MG63 (cell line): ENCODE data around the gene GPR62. TPM values are rescaled to one million over a fixed set of nuclear protein-coding genes. Genes with fewer than 3 reads are reported as not detected.
A peak's percentile ranks its signal among the peaks of the same experiment; 100 is the strongest.
"Not testable (repeated sequence)": the region's sequence is repeated elsewhere in the genome, so short reads cannot be mapped to it uniquely, and the experiment has no call there.

ENCODE experiments used
- DNase-seq: peaks from one replicate; pipeline ENCODE4 v3.0.0-alpha.2; 2020
- H3K27me3 ChIP-seq: fragments of 250-450 bp; sonication (Bioruptor Pico); 2 replicates; pipeline ENCODE4 v1.5.1; 2020; ENCODE audit warnings: mild to moderate bottlenecking, moderate library complexity
- H3K36me3 ChIP-seq: fragments of 250-450 bp; sonication (Bioruptor Pico); 2 replicates; pipeline ENCODE4 v1.5.1; 2020; ENCODE audit warnings: mild to moderate bottlenecking, moderate library complexity
- H3K4me3 ChIP-seq: fragments of 250-450 bp; sonication (Bioruptor Pico); 2 replicates; pipeline ENCODE4 v1.5.1; 2020; ENCODE audit warnings: mild to moderate bottlenecking, moderate library complexity
- H3K9me3 ChIP-seq: fragments of 250-450 bp; sonication (Bioruptor Pico); 2 replicates; pipeline ENCODE4 v1.5.1; 2020; ENCODE audit warnings: mild to moderate bottlenecking, moderate library complexity
- total RNA-seq: library from RNA; depleted of rRNA; stranded (reverse); fragments of >200 nt; shearing (Covaris generic); gene quantifications from 2 replicates; pipeline ENCODE4 v1.2.3, GENCODE V29; 2014; ENCODE audit warnings: low replicate concordance

GPR62 gene
- total RNA-seq, 1 experiment from 2014 or later, result not detected

DNA sequence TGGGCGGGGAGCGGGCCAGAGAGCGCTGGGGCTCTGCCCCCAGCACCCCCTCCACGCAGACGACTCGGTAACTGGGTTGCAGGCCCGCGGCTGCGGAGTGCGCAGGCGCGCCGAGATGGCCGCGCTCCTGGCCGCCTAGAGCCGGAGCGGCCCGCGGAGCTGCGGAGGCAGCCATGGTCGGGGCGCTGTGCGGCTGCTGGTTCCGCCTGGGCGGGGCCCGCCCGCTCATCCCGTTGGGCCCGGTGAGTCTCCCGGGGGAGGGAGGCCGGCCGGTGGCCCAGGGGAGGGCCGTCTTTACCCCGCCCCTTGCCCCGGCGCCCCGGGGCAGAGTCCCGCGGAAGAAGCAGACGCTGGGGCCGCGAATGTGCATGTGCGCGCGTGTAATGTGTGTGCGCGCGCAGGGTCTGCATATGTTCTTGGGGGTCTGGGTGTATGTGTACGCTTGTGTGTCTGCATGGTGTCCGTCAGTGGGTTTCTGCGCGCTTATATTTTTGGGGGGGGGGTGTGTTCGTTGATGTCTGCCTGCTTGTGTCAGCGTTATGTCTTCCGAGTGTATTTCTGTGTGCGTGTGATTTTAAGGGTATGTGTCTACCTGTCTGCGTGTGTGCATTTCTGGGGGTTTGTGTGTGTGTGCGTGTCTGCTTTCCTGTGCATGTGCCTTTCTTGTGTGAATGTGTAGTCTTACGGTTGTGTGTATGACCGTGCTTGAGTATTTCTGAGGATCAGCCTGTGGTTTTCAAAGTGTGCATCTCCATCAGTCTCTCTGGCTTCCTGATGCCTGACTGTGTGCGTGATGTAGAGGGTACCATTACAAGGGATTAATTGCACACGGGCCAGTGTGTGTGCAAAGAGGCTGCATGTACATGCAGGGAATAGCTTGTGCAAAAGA lies 20.0 kb downstream of the GPR62 start, which contains the start of gene ABHD14A:
Gene ABHD14A (plus strand): TSS at position 102 of the 889 bp plus-strand sequence. CDS start 72 bp downstream, at position 174.
- no peaks in the 10 kb centered on the region for H3K9me3 ChIP-seq
- H3K36me3 ChIP-seq, result peaks cover 2% of the 10 kb centered on the region; the same call in 1 of the 2 replicates
- DNase-seq, result peak; percentile 73
- H3K4me3 ChIP-seq, result peak within 1 kb of the TSS; percentile 89
- no peaks in the 10 kb centered on the region for H3K27me3 ChIP-seq

DNA sequence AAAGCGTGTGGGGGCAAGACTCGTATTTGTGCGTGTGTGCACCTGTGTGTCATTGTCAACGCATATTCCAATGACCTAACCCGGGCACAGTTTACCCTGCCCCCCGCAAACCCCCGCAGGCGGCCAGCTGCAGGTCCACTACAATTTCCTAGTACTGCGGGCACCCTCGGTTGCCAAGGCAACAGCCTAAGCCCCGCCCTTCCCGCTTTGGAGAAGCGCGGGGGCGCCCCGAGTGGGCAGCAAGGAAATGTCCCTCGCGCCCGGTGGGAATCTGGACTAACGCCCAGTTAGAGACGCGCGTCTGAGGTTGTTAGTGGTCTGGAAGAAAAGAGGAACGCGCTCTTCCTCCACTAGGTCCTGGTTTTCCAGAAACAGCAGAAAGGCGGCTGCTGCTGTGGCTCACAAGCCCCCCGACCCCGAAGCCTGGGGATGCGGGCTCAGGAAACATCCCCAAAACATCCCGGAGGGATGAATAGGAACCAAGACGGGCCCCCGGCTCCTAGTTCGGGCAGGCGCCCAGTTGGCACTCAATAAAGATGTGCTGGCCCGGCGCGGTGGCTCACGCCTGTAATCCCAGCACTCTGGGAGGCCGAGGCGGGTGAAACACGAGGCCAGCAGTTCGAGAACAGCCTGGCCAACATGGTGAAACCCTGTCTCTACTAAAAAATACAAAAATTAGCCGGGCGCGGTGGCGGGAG lies 20.8 kb downstream of the GPR62 start:
- peak; percentile 23 for DNase-seq
- H3K36me3 ChIP-seq, result peaks cover 2% of the 10 kb centered on the region; the same call in 1 of the 2 replicates

GRCh38 chr3:51977446-51978142 lies 22.4 kb downstream of the GPR62 start:
- Histone ChIP-seq H3K4me3 (no peak overlapping the region), H3K27me3 (no peaks in the 10 kb centered on the region), H3K36me3 (no peaks in the 10 kb centered on the region), H3K9me3 (no peaks in the 10 kb centered on the region)
- DNase-seq, result no peak

More for the DNA sequence above, 20.8 kb downstream of the GPR62 start:
- no peaks in the 10 kb centered on the region for H3K27me3 ChIP-seq
- H3K9me3 ChIP-seq, result no peaks in the 10 kb centered on the region
- peak overlapping the region; percentile 89 for H3K4me3 ChIP-seq

- DNase-seq, result no peak
- Histone ChIP-seq H3K36me3 (no peaks in the 10 kb centered on the region), H3K9me3 (no peaks in the 10 kb centered on the region), H3K4me3 (no peak overlapping the region), H3K27me3 (no peaks in the 10 kb centered on the region)
Observed at GRCh38 chr3:51978143-51978502, 22.9 kb downstream of the GPR62 start.

GRCh38 chr3:51980253-51980652 lies 25.1 kb downstream of the GPR62 start:
- Histone ChIP-seq H3K4me3 (no peak overlapping the region), H3K36me3 (no peaks in the 10 kb centered on the region), H3K27me3 (no peaks in the 10 kb centered on the region), H3K9me3 (no peaks in the 10 kb centered on the region)
- DNase-seq, result no peak

DNA sequence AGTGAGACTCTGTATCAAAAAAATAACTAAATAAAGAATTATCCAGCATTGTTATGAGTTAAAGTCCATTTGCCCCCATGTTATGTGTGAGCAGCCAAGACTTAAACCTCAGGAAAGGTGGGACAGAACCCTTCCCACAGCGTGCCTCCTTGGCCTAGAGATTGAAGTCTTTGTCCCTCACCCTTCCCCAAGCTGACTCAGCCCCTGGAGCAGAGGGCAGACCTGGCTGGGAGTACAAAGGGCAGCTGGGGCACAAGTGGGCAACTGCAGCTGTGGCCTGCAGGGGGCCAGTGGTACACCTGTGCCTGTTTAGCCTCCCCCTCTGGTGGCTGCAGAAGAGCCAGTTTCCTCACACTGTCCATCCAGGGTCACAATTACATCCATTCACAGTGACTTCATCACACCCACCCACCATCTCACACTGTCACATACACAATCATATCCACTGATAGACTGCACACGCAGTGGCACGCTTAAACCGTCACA lies 27.2 kb downstream of the GPR62 start:
- H3K9me3 ChIP-seq, result no peaks in the 10 kb centered on the region
- peak; percentile 60 for DNase-seq
- H3K4me3 ChIP-seq, result peak overlapping the region; percentile 67
- no peaks in the 10 kb centered on the region for H3K27me3 ChIP-seq
- no peaks in the 10 kb centered on the region for H3K36me3 ChIP-seq

- H3K36me3 ChIP-seq, result no peaks in the 10 kb centered on the region
- no peaks in the 10 kb centered on the region for H3K27me3 ChIP-seq
- H3K4me3 ChIP-seq, result peak within 1 kb of the TSS; percentile 67
- DNase-seq, result peak; percentile 88
- H3K9me3 ChIP-seq, result no peaks in the 10 kb centered on the region
Observed at GRCh38 chr3:51982838-51983577, 27.8 kb downstream of the GPR62 start, which contains the start of gene ACY1. Gene ACY1 (plus strand): TSS chr3:51983535. CDS start chr3:51984065, 530 bp downstream.

DNA sequence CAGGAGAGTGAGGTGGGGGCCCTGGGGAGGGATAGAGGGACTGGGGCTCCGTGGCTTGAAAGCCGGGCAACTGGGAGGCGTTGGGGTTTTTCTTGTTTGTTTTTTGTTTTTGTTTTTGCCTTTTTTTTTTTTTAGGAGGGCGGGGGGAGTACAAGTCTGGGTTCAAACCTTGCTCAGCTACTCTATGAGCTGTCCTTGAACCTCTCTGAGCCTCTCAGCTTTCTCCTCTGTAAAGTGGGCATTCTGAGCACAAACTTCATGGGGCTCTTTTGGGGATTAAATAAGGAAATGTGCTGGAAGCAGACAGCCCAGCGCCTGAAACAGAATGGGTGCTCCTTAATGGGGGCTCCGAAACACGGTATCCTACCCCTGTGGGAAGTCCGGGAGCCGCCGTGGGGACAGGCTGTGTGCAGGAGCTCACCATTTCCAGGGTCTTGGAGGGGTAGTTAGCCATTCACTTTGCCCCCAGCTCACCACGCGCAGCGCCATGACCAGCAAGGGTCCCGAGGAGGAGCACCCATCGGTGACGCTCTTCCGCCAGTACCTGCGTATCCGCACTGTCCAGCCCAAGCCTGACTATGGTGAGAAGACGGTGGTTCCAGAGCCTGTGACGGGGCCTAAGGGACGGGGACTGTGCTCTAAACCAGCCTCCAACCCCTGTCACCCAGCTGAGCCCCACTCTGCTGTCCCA lies 28.5 kb downstream of the GPR62 start:
- H3K9me3 ChIP-seq, result no peaks in the 10 kb centered on the region
- no peaks in the 10 kb centered on the region for H3K27me3 ChIP-seq
- H3K4me3 ChIP-seq, result peak overlapping the region; percentile 67
- no peaks in the 10 kb centered on the region for H3K36me3 ChIP-seq
- no peak for DNase-seq

DNA sequence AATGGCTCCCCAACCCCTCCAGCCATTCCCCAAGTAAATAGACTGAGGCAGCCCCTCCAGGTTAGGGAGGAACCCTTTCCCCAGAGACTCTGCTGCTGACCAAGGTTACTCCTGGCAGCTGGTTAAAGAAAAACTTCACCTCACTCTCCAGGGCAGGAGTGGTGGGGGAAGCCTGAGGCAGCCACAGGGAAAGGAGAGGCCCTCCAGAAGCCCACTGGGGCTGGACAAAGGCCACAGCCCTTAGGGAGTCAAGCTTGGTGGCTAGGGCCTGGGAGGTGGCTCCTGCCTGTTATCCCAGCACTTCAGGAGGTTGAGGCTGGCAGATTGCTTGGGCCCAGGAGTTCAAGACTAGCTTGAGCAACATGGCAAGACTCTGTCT lies 29.1 kb downstream of the GPR62 start:
- Histone ChIP-seq H3K27me3 (no peaks in the 10 kb centered on the region), H3K4me3 (no peak overlapping the region), H3K36me3 (no peaks in the 10 kb centered on the region), H3K9me3 (no peaks in the 10 kb centered on the region)
- DNase-seq, result no peak

GRCh38 chr3:51985063-51985462 lies 29.9 kb downstream of the GPR62 start:
- no peak overlapping the region for H3K4me3 ChIP-seq
- no peak for DNase-seq
- no peaks in the 10 kb centered on the region for H3K27me3 ChIP-seq
- H3K9me3 ChIP-seq, result no peaks in the 10 kb centered on the region
- H3K36me3 ChIP-seq, result no peaks in the 10 kb centered on the region

DNA sequence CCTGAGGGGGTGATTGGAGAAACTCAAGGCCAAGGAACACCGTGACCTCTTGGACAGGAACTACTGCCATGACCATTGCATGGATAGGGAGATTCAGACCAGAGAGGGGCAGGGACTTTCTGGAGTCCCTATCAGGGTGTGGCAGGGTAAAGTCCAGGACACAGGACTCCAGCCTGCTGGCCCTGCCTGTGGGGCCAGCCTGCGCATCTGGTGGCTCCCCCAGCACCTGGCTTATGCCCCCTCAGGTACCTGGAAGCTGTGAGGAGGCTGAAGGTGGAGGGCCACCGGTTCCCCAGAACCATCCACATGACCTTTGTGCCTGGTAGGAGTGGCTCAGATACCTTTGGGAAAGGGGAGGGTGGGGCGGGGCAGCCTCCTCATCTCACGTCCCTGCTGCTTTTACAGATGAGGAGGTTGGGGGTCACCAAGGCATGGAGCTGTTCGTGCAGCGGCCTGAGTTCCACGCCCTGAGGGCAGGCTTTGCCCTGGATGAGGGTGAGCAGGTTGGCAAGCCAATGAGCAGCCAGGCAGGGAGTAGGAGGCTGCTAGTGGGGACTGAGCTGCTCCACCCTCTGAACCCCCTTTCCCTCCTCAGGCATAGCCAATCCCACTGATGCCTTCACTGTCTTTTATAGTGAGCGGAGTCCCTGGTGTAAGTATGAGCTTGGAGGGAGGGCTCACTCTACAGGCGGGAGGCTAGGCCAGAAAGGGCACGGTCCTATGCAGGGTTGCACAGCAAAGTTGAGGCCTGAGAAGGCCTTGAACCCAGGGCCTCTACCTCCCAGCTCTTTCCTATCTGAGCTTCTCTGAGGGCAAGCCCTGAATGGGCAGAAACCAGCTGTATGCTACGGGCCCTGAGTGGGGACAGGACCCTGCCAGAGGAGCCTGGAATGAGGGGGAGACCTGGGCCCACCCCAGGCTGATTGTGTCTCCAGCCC lies 31.1 kb downstream of the GPR62 start:
- no peaks in the 10 kb centered on the region for H3K27me3 ChIP-seq
- H3K36me3 ChIP-seq, result peaks cover 3% of the 10 kb centered on the region
- H3K9me3 ChIP-seq, result no peaks in the 10 kb centered on the region
- DNase-seq, result no peak
- H3K4me3 ChIP-seq, result no peak overlapping the region

DNA sequence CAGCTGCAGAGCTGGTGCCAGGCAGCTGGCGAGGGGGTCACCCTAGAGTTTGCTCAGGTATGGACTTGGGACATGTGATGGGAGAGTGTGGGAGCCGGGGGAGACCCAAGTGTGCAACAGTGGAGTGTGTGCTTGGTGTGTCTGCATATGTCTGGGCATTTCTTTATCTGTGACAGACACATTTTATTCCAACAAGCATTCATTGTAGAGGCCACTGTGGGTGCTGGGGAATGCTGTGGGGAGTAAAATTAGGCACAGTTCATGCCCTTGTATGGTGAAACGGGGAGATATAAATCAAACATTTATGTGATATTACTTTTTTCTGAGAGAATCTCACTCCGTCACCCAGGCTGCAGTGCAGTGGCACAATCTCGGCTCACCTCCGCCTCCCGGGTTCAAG lies 32.4 kb downstream of the GPR62 start:
- no peak overlapping the region for H3K4me3 ChIP-seq
- H3K27me3 ChIP-seq, result no peaks in the 10 kb centered on the region
- DNase-seq, result no peak

GRCh38 chr3:51988286-51989146 lies 33.3 kb downstream of the GPR62 start:
- Histone ChIP-seq H3K9me3 (no peaks in the 10 kb centered on the region), H3K4me3 (no peak overlapping the region), H3K27me3 (no peaks in the 10 kb centered on the region), H3K36me3 (peaks cover 24% of the 10 kb centered on the region)
- no peak for DNase-seq

More for the DNA sequence above, 32.4 kb downstream of the GPR62 start:
- H3K9me3 ChIP-seq, result no peaks in the 10 kb centered on the region
- peaks cover 16% of the 10 kb centered on the region for H3K36me3 ChIP-seq

DNA sequence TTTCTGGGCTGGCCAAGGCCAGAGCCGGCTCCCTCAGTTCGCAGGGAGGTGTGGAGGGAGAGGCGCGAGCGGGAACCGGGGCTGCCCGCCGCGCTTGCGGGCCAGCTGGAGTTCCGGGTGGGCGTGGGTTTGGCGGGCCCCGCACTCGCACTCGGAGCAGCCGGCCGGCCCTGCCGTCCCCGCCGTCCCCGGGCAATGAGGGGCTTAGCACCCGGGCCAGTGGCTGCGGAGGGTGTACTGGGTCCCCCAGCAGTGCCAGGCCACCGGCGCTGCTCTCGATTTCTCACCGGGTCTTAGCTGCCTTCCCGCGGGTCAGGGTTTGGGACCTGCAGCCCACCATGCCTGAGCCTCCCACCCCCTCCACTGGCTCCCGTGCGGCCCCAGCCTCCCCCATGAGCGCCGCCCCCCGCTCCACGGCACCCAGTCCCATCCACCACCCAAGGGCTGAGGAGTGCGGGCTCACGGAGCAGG lies 35.4 kb downstream of the GPR62 start:
- H3K4me3 ChIP-seq, DNase-seq, H3K9me3 ChIP-seq, H3K27me3 ChIP-seq: not testable (repeated sequence)
- peaks cover 44% of the 10 kb centered on the region for H3K36me3 ChIP-seq
